AG10803 (cell line): ENCODE measurements around the gene SEC23A.

Experiments
- DNase-seq: peaks from one replicate; pipeline ENCODE4 v3.0.0; 2010; ENCODE audit warnings: low read depth
- H3K4me3 ChIP-seq: 2 replicates; pipeline ENCODE4 v1.5.1; 2011; ENCODE audit warnings: mild to moderate bottlenecking, low read length, control low read depth
- CTCF ChIP-seq: conservative IDR thresholded peaks from 2 replicates; pipeline ENCODE4 v1.5.1; 2011; ENCODE audit warnings: mild to moderate bottlenecking, low read length, control low read depth, inconsistent platforms

The SEC23A gene

DNA sequence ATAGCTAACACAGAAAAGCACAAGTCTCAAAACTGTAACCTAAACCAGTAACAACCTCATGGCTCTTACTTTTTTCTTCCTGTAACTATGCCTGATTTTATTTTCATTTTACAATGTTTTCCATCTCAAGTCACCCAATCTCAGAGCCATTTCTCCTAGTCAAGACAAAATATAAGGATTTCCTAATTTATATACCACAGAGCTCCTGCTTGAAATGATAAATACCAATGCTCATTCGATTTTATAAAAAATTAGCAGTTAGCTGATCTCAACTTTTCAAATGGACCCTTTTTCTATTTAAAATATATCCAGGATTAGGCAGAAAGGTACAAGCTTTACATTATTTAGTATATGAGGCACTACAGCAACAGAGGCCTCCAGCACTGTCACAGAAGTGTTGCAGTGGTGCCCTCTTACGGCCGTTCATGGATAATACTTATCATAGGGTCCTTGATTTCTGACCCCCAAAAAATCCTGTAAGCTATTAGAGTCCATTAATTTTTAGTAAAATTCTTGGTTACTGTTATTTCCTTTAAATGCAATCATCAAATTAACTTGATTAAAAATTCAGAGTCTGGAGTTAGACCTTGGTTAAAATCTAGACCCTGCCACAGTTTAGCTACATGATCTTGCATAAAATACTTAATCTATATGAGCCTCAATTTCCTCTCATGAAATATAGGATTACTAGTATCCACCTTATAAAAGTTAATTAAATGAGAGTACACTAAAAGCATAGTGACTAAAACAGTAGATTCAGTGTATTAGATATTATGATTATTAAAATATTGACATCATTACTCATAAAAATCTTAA lies 68.3 kb downstream of the SEC23A start:
- H3K4me3 ChIP-seq = no peak overlapping the region
- DNase-seq = no peak
- peak; percentile 57 for TF ChIP-seq CTCF

DNA sequence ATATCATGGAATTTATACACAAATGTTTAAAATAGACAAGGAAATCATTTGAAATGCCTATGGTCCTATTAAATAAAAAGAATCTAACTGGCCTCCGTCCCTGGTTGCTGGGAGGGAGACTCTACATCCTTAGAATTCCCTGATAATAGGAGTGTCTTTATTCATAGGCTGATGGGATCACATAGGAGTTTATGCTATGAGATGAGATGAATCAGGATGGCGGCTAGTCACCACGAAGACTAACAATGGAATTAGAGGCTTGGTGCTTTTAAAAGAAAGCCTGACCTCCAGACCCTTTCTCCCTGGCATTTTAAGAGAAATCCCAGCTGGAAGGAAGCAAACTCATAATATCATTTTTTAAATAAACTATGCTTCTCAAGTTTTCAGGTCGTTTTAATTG lies 69.7 kb downstream of the SEC23A start:
- no peak for DNase-seq
- no peak for TF ChIP-seq CTCF
- H3K4me3 ChIP-seq = no peak overlapping the region

DNA sequence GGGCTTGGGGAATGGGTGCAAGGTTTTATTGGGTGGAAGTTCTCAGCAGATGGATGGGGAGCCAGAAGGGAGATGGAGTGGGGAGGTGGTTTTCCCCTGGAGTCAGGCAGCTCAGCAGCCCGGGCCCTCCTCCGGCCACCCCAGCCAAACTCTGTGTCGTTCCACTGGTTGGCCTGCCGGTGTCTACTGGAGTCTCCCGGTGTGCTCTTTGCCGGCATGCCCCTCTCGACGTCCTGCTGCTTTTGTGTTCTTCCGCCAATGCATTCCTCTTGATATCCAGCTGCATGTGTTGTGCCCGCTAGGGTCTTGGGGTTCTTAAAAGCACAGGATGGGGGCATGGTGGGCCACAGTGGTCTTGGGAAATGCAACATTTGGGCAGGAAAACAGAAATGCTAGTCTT lies 72.8 kb downstream of the SEC23A start:
- no peak for TF ChIP-seq CTCF
- no peak overlapping the region for H3K4me3 ChIP-seq
- no peak for DNase-seq

DNA sequence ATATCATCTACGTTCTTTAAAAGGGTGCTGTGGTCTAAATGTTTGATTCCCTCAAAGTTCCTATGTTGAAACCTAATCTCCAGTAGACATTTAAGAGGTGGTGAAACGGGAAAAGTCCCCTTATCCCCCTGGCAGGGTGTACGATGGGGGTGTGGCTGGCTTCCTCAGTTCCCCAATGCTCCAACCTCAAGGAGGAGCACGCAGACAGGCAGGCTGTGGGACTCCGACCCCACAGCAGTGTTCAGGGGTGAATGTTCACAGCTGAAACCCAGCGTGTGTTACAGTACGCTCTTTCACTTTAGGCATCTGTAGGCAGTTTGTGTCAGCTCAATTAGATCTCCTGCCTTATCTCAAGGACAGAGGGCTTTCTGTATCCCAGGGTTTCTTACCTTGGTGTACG lies 73.2 kb downstream of the SEC23A start:
- no peak overlapping the region for H3K4me3 ChIP-seq
- TF ChIP-seq CTCF = no peak
- DNase-seq = no peak

DNA sequence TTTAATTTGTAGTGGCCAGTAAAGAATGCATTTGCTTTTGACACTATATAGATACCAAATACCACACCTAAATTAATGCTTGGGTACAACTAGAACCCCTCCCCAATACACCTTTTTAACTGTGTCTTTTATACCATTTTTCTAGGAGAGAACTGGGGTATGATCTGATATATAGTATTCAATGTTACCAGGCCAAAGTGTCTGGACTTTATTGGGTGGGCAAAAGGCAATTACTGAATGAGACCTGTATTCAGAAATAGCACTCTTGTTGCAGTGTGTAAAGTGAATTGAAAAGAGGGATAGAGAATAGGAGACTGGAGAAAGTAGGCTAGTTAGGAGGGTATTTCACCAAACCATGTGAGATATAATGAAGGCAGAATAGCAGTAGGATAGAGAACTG lies 74.4 kb downstream of the SEC23A start:
- no peak overlapping the region for H3K4me3 ChIP-seq
- TF ChIP-seq CTCF = no peak
- no peak for DNase-seq

GRCh38 chr14:39025810-39026627 lies 77.0 kb downstream of the SEC23A start:
- no peak for DNase-seq
- H3K4me3 ChIP-seq = no peak overlapping the region
- TF ChIP-seq CTCF = no peak

- TF ChIP-seq CTCF = no peak
- DNase-seq = no peak
- no peak overlapping the region for H3K4me3 ChIP-seq
These were observed 77.7 kb downstream of the SEC23A start for GRCh38 chr14:39025250-39025809.
